ENCODE measurements around the gene HDAC9. TPM values are rescaled to one million over a fixed set of nuclear protein-coding genes. Genes with fewer than 3 reads are reported as not detected.

HDAC9 gene
- total RNA-seq, 1 experiment from 2014 or later: 4.3 TPM

GRCh38 chr7:19009936-19010280 lies 514.4 kb downstream of the HDAC9 start:
- no peak overlapping the region for H3K4me2 ChIP-seq (ENCODE audit: low read length)
- TF ChIP-seq CTCF (IDR thresholded peaks at IDR 0.05 in 2 of 3, conservative IDR thresholded peaks at IDR 0.05 in 1 of 3; ENCODE audit: borderline replicate concordance in 1 of 3, insufficient read depth in 1 of 3, low read depth in 2 of 3, low read length in 2 of 3): no peak
- no peak for TF ChIP-seq SRF (IDR thresholded peaks at IDR 0.05; ENCODE audit: low read depth)
- TF ChIP-seq EZH2phosphoT487 (IDR thresholded peaks at IDR 0.05; ENCODE audit: borderline replicate concordance): no peak
- no peak for TF ChIP-seq REST (IDR thresholded peaks at IDR 0.05; ENCODE audit: low read depth)
- TF ChIP-seq MAX (IDR thresholded peaks at IDR 0.05): no peak
- H3K27me3 ChIP-seq (ENCODE audit: insufficient read depth, low read length): no peaks in the 10 kb centered on the region
- H3K9ac ChIP-seq (ENCODE audit: low read length): no peak overlapping the region
- H4K20me1 ChIP-seq (ENCODE audit: insufficient read depth): no peaks in the 10 kb centered on the region
- POLR2A ChIA-PET: no interaction called here
- no peak overlapping the region for H2AFZ ChIP-seq (ENCODE audit: low read depth, low read length, poor library complexity, severe bottlenecking)
- RAD21 ChIA-PET (ENCODE audit: low non-redundant PET in 1 of 2, low total read pairs in 2 of 2, uncharacterized antibody in 2 of 2, unreplicated experiment in 2 of 2): no interaction called here
- no peaks in the 10 kb centered on the region for H3K36me3 ChIP-seq (ENCODE audit: control insufficient read depth in 1 of 2, insufficient read depth in 2 of 2, low read length in 2 of 2)
- intact Hi-C loops (cut with micrococcal nuclease): no loop called here
- no peak overlapping the region for H3K27ac ChIP-seq (ENCODE audit: low read depth, low read length)
- no peak overlapping the region for H3K4me3 ChIP-seq (replicated peaks in 1 of 2; ENCODE audit: low read depth in 1 of 2, low read length in 2 of 2)
- H3K79me2 ChIP-seq (ENCODE audit: insufficient read depth, low read length): no peaks in the 10 kb centered on the region
- no TSS peak for BruUV-seq (replicated peaks)
- H3K9me2 ChIP-seq (ENCODE audit: insufficient read depth): no peaks in the 10 kb centered on the region
- CTCF ChIA-PET: no interaction called here
- ATAC-seq: no peak
- H3K4me1 ChIP-seq (ENCODE audit: control insufficient read depth in 1 of 2, insufficient read depth in 2 of 2, low read length in 2 of 2): no peaks in the 10 kb centered on the region
- no peak for DNase-seq (ENCODE audit: low read depth, low spot score)
- H3K9me3 ChIP-seq (ENCODE audit: control insufficient read depth in 1 of 2, insufficient read depth in 1 of 2, low read depth in 1 of 2, low read length in 2 of 2): no peaks in the 10 kb centered on the region
